LNCAP (cell line): ENCODE results near the gene MAT2B.

Experiments
- CTCF ChIP-seq: fragments of 450-650 bp; IDR thresholded peaks from 2 replicates; pipeline ENCODE4 v1.5.1; 2017; ENCODE audit warnings: mild to moderate bottlenecking

MAT2B gene

DNA sequence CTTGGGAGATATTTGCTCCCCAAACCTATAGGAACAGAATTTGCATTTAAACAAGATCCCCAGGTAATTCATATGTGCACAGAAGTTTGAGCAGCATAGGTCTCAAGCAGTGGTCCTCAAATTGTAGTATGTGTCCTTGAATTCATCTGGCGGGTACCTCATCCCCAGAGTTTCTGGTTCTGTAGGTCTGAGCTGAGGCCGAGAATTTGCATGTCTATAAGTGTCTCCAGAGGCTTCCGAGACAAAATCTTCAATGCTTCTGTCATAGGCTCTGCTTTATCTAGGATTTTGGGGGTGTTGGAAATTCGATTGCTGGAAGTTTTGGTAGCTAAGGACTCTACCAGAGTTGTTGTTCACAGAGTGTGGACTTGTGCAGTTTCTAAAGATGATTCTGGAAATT, 38.6 kb downstream of the MAT2B start:
- no peak for TF ChIP-seq CTCF

DNA sequence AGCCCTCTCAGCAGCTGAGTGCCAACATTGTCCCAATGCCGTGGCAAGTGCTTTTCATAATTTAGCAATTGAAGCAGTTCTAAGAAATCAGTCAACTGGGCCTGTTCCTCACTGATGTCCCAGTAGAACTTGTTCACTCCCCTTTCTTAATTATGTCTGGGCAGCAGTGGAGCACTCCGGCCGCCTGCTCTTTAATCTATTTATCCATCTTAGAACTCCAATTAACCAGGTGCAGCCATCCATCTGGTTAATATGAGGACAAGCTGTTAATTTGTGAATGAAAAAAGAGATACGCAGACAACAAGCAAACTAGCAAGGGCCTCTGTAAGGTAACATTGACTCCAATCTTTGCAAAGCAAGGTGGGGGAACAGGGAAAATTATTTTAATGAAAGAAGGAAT, 39.4 kb downstream of the MAT2B start:
- no peak for TF ChIP-seq CTCF

GRCh38 chr5:163548649-163549048, 43.2 kb downstream of the MAT2B start:
- no peak for TF ChIP-seq CTCF

- TF ChIP-seq CTCF: no peak
Observed at GRCh38 chr5:163551156-163551555, 45.7 kb downstream of the MAT2B start.

- no peak for TF ChIP-seq CTCF
Observed at GRCh38 chr5:163552536-163552935, 47.1 kb downstream of the MAT2B start.

DNA sequence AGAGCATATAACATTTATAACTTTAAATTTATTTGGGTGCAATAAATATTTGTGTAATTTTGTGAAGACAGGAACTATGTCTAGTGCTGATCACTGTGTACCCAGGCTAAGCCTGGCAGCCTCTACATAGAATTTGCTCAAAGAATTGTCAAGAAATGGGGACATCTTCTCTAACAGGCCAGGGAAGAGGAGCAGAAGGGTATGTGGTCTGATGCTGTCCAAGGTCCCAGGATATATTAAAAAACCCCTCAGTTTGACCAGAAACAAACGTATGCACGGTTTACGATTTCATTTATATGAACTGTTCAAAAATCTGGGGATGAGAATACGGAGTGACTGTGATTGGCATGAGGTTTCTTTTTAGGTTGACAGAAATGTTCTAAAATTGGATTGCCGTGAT, 55.9 kb downstream of the MAT2B start:
- TF ChIP-seq CTCF: no peak

DNA sequence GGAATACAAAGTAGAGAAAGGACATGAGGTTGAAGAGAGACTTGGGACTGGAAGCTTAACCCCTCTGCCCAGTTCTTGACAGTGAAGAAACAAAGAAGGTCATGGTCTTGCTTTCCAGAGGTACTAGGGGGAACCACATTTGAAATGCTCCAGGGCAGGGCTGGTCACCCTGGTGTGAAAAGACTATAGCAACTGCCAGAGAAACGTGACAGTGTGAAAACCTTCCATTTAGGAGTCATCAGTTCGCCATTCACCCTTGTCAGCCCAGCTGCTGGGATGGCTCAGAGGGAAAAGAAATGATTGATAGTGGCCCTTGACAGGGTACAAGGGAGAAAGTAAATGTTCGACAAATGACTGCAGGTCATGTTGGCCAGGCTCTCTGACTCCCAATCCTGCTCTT, 56.7 kb downstream of the MAT2B start:
- TF ChIP-seq CTCF: no peak

GRCh38 chr5:163563112-163563511, 57.7 kb downstream of the MAT2B start:
- TF ChIP-seq CTCF: no peak
